ENCODE results near the gene RER1.

RER1 gene

DNA sequence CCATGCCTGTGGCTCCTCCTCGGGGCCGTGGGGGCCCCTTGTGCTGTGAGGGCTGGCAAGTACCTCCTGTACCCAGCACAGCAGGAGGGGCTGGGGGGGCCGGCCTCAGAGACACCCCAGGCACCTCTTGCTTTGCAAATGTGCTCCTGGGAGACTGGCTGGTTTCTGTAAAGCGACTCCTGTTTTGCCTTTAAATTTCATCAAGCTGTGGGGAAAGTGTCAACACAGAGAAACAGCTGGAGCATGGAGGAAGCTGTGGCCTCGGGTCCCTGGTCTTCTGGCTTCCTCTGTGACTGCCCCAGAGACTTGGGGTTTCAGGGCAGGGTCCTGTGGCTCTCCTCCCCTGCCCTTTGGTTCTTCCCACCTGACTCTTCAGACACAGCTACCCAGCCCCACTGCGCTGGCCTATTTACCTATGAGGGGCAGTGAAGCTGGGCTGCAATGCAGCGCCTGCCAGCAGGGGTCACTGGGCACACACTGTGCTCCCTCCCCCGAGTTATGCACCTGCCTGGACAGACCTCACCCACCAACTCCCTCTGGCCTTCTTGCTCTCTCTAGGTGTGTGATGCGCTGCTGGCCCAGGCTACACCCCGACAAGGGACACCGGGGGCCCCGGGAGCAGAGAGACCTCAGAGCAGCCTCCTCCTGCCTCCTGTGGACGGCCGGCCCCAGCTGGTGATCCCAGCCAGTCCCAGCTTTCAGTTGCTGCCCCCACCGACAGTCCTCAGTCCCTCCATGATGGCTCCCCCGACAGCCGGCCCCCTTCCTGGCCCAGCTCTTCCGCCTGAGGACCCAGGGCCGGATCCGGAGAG, 38.3 kb downstream of the RER1 start:
- DNase-seq: peak in 1 of 2 donors; percentile 11

DNA sequence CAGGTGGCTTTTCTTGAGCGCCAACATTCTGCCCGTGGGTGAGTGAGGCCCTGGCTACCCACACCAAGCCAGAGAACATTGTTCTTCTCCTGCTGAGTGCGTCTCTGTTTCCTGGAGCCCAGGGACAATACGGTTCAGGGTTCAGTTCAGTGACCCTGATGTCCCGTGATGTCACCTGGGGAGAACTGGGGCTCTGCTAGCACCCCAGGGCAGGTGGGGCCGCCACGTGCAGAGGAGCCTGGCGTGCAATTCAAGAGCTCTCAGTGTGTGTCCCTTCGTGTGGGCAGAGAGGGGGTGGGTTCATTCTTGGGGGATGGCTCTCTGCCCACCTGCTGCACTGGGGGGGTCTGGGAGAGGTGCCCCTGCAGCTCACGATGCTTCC, 38.9 kb downstream of the RER1 start:
- no peak for DNase-seq

DNA sequence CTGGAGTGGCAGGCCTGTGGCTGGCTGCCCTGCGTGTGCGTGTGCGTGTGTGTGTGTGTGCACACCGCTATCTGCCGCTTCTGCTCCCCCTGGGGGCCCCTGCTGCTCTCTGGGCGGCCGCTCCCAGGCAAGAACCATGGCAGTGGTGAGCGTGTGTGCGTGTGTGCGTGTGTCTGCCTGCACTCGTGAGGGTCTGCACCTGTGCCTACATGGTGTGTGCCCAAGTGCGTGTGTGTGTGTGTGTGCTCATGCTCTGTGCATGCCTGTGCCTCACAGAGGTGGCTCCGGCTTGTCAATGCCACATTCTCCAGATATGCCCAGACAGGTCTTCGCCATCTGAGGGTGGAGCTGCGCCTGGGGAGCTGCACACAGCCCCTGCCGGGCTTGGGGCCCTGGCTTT, 39.5 kb downstream of the RER1 start:
- DNase-seq: no peak

DNA sequence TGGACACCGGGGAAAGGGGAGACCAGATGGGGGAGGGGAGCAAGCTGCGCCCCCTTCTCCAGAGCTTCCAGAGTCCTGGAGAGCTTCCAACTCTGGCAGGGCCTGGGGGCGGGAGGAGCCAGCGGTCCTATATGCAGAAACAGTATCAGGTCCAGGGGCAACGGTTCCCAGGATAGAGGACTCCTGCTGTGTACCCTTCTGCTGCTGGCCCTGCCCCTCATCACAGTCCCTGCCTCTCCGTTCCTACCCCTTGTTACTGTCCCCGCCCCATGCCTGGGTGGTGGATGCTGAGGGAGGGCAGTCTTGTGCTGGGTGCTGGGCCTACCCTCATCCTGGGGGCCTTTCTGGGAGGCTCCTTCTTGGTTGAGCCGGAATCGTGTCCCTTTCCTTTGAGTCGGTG, 39.9 kb downstream of the RER1 start:
- DNase-seq: no peak

DNA sequence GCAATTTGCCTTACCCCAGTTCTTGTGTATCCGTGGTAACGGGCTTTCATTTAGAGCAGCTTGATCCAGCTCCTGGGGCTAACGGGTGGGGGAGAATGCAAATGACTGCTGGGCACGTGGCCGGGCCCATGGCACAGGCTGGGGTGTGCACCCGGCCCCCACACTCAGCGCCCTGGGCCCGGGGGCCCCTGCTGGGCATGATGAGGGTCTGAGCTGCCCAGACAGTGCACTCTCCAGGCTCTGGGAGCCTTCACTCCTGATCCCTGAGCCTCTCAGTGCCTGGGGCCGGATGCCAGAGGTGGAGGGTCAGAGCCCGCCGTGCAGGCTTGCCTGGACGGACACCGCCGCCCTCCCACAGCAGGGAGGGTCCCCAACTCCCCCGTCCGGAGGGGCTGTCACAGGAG, 40.8 kb downstream of the RER1 start:
- DNase-seq: no peak

DNA sequence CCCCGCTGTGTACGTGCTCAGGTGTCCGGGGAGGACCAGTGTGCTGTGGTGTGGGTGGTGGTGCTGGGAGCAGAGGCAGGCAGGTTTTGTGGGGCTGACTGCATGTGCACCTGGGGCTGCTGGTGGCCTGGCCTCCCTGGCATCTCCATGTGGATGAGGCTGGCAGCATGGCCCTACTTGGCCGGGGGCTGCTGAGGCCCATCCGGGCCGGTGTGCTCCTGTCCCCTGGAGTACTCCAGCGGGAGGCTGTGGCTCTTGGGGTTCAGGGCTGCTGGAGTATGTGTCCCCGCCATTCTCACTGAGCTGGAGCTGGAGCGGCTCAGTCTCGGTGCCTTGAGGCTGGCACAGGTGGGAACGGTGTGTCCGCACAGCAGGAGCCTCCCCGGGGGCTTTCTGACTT, 41.6 kb downstream of the RER1 start:
- no peak for DNase-seq

DNA sequence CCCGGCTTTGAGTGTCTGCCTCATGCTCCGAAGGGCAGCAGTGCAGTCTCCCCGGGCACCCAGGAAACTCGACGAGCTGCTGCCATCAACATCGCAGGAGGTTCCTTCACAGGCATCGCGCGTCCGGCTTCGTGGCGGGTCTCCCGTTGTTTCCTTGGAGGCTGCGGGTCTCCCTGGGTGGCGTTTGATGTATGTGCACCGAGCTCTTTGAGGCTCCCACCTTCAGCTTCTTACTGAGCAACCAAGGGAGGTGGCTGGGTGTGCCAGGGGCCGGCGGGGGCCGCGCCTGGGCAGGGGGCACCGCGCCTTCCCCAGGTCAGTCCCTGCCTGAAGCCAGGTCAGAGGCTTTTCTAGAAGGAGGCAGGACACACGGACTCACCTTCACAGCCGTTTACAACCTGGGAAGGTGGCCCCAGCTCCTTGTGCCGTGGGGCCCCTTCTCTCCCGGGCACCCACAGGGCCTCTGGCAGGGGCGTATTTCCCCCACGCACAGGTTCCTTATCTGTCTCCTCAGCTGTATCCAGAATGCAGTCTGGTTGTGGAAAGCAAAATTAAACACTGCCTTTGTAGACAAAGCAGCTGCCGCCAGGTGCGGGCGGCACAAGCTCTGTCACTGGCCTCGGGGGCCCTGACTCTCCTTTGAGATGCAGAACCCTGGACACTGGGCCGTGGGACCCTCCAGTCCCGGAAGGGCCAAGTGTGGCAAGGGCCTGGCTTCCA, 42.5 kb downstream of the RER1 start:
- no peak for DNase-seq

DNA sequence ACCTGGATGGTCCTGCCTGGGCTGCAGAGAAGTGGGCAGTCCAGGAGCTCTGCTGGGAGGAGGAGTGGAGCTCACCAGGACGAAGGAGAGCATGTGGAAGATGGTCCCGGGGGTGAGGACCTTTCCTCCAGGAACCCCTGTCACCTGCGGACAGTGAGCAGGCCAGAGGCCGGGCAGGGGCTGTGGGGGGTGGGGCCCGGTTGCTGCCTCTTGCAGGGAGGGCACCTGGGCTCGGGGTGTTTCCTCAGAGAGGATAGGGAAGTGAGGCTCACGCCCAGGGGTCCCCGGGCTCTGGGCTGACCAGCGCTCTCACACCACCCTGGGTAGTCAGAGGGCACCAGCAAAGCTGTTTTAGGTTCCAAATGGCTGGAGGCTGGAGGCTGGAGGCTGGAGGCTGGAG, 43.5 kb downstream of the RER1 start:
- no peak for DNase-seq

DNA sequence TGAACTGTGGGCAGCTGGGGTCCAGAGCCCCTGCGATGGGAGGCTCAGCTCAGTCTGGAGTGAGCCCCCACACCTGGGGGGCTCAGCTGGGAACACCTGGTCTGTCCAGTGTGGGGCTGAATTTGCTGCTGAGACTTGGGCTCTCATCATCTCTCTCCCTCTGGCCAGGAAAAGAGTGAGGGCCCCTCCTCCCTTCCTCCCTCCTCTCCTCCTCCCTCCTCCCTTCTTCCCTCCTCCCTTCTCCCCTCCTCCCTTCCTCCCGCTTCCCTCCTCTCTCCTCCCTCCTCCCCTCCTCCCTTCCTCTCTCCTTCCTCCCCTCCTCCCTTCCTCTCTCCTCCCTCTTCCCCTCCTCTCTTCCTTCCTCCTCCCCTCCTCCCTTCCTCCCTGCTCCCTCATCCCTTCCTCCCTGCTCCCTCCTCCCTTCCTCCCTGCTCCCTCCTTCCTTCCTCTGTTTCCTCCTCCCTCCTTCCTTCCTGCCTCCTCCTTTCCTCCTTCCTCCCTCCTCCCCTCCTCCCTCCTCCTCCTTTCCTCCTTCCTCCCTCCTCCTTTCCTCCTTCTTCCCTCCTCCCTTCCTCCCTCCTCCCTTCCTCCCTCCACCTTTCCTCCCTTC, 44.2 kb downstream of the RER1 start:
- DNase-seq: no peak

DNA sequence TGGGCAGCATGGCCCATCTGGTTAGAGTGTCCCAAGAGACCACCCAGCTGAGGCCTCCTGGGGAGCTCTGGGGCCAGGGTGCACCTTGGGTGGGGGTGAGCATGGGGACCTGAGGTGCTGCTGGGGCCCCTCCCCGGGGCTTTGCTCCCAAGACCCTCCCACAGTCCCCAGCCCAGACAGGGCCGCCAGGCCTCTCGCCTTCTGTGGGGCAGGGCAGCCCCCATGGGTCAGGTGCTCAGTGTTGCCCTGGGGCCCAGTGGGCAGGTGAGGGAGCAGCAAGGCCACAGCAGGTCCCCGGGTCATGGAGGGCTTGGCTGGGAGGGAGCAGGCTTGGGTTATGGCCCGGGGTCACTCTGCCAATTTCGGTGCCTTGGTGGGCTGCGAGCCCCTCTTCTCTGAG, 45.2 kb downstream of the RER1 start:
- no peak for DNase-seq

DNA sequence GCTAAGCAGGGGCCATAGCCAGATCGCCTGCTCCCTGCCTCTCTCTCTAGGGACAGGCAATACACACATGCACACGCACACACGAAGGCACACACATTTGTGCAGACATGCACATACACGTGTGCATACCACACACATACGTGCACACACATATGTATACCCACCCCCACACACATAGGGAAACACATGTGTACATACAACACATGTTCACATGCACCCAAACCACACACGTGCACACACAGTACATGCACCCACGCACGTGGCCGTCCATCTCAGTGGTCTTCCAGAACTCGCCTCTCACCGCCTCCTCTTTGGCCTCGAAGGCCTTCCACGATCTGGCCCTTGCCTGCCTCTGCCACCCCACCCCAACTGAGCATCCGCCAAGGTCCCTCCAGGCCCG, 46.0 kb downstream of the RER1 start:
- no peak for DNase-seq

DNA sequence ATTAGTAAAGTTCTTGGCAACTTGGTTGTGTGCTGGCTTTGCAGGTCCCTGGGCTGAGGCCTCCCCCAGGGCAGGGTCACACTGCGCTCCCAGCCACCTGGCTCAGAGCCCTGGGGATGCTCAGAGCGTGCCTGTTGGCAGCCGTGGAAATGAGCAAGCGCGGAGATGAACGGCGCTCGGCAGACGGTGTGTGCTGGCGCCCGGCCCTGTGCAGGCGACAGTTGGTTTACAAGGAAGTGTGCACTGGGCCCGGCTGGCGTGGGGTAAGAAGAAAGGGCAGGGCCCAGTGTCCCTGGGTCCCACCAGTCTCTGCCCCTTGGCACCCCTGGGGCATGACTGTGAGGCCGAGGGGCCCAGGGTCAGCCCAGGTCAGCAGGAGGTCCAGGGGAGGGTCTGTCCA, 46.4 kb downstream of the RER1 start:
- DNase-seq: no peak

DNA sequence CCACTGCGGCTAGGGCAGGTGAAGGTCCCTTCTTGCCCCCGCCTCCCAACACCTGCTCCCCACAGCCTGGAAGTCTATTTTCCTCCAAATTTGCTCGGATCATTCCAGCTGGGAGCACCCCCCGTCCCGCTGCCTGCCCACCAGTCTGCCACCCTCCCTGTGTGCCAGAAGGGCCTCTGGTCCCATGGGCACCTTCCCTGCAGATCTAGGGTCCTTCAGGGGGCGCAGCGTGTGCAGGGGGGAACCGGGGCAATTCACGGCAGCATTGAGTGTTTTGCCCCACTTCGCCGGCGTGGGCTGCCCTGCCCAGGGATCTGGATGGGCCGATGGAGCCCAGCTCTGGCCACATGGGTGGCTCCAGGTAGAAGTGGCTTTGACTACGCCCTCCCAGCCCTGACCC, 47.0 kb downstream of the RER1 start:
- no peak for DNase-seq

DNA sequence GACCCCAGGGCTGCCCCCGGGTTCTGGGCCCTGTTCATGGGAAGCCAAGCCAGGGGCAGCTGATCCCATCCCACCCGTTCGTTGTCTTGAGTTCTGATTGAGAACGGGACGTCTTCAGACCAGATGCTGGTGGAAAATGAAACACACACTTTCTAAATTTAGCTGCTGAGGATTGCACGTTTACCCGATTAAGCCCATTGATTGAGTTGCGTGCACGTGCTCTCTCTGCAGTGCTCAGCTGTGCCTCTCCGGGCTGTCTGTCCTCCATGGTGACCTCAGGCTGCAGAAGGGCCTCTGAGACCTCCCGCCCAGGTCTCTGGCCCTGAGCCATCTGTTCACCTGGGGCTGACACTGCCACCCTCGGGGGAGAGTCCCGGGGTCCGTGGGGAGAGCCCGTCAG, 47.7 kb downstream of the RER1 start:
- no peak for DNase-seq

DNA sequence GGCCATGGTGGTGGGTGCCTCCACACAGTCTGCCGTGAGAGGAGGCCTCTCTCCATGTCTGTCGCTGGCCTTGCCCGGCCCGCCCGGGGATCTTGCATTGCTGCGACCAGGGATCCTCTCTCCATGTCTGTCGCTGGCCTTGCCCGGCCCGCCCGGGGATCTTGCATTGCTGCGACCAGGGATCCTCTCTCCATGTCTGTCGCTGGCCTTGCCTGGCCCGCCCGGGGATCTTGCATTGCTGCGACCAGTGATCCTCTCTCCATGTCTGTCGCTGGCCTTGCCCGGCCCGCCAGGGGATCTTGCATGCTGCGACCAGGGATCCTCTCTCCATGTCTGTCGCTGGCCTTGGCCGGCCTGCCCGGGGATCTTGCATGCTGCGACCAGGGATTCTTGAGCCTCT, 48.7 kb downstream of the RER1 start:
- DNase-seq: peak in 1 of 2 donors; percentile 19

DNA sequence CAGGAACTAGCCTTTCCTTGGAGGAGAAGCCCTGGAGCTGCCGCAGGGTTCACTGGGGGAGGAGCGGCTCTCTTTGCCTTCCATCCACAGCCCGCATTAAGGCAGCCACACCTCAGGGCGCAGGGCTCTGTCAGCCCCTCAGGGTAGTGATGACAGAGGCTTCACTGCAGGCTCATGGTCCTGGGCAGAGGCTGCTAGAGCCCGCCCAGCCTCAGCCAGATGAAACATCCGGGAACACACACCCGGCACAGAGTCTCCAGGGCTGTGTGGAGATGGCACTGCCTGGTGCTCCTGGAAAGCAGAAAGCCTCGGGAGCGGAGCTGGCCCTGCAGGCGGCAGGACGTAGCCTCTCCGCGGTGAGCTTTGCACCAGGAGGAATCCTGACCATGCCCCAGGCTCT, 50.1 kb downstream of the RER1 start:
- DNase-seq: no peak

DNA sequence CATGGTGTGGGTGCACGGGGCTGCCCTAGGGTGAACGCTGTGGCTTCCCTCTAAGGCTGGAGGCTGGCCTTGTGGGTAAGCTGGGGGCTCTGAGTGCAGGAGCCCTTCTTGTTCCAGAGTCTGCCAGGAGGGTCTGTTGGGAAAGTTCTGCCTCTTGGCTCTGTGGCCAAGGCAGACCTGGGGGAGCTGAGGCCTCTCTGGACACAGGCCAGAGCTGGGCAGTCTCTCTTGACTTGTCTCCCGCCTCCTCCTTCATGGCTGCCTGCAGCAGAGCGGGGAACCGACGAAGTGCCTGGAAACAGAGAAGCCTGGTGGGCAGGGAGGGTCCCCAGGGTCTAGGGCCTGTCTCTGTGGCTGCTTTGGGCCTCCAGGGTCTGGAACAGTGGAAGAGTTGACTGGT, 51.0 kb downstream of the RER1 start:
- no peak for DNase-seq

DNA sequence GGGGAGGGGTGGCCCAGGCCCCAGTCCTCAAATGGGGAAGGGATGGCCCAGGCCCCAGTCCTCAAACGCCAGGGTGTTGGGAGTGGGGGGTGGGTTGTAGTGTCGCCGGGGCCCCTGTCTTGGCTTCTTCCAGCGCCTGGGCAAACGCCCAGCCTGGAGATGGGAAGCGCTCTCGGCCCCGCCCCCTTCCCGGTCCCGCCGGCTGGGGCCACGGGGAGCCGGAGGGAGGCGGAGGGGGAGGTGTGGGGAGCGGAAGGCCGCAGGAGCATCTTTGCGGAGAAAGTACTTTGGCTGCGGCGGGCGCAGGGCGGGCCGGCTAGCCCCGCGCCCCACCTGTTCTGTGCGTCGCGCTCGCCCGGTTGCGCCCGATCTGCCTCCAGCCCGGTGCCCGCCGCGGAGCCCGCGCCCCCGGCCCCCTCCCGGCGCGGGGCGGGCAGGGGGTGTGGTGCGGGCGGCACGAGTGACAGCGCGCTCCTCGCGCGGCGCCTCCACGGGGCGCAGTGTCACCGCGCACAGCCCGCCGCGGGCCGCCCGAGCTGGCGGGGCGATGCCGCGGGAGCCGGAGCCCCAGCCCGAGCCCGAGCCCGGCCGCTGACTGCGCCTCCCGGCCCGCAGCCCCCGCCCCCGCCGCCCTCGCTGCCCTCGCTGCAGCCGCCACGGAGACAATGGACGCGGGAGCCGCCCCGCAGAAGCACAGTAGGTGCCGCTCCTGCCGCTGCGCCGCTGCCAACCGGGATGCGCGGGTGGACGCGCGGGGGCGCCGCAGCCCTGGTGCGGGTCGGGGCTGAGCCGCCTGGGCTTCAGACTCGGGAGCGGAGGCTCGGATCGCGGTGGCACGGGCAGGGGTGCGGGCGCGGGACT, 51.9 kb downstream of the RER1 start:
- DNase-seq: peak; percentile 13 to 22

DNA sequence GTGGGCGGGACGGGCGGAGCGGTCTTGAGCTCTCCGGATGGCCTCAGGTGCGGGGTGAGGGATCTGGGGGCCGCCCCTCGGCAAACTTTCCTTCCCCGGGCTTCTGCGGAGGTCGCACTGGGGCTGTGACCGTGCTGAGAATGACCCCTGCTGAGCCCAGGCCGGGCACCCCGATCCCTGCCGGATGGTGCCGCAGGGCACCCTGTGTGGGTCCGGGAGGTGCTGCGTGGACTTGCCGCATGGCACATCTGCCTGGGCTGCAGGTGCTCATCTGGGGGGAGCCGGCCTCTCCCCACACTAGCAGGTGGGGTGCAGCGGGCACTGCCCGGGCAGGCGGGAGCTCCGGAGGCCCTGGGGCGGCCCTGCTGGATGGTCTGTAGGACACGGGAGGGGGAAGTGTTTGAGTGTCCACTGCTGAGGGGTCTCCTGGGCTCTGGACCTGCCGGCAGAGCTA, 52.5 kb downstream of the RER1 start:
- DNase-seq: no peak

DNA sequence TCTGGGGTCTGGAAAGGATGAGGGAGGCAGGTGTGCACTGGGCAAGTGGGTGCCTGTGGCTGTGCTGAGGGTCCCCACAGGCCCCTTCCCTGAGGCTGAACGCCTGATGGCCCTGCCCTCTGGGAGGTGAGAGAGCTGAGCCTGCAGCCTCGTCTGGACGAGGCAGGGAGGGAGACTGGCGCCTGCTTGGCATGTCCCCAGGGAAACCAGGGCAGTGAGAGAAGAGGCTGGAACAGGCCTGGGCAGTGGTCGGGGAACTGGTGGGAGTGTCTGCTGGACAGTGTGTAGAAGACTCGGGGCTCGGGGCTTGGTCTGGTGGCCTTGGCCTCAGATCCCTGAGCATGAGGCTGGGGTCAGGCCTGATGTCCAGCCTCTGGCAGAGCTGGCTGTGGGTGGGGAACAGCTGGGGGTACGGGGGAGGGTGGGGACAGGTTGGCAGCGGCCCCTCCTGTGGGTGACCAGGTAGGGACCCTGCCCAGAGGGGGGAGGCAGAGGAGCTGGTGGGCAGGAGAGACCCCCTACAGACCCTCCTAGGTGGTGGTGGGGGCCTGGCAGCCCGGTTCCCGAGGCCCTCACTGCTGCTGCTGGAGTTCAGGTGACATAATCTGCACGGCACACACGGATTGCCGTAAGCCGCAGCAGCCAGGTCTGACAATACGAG, 53.7 kb downstream of the RER1 start:
- no peak for DNase-seq

DNA sequence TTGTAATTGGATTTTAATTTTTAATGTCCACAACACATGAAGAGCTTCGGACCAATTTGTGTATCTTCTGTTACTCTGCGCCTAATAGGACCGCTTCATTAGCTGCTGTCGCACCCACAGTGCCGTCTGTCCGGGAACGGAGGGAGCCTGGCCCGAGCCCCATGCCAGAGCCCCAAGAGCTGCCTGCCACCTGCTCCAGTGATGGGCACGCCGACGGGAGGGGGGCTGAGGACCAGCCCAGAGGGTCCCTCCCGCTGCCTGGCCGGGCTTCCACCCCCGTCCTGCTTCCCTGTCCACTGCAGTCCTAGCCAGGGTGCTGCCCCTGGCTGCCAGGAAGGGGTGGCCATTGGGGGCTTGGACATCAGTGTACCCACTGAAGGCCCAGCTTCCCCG, 54.2 kb downstream of the RER1 start:
- no peak for DNase-seq

DNA sequence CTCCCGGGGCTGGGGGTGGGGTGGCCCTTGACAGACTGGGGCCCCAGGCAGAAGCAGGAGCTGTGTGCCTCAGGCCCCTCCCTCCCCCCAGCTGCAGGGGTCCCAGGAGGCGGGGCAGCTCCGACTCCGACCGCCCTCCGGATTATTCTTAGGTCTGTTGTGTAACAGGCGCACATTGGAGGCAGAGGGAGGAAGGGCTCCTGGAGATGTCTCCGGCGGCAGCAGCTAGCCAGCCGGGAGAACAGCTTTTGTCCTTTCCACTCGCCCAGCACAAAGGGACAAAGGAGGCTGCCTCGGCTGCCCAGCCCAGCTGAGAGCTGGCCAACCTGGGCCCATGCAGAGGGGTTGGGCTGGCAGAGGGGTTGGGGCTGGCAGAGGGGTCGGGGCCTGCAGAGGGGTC, 54.8 kb downstream of the RER1 start:
- DNase-seq: no peak

DNA sequence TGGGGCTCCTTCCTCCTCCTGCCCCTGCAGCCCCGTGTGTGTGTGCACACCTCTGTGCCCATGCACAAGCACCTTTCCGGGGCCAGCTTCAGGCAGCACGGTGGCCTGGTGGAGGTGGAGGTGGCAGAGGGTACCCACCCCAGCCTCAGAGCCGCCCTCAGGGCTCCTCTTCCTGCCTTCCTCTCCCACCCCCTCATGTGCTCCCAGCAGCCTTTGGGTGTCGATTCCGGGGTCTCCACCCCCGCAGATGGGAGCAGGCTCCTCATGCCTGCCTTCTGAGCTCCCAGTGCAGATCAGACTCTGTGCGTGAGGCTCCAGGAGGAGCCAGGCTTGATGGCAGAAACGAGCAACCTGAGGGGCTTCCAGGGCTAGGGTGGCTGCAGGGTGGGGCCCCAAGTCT, 55.2 kb downstream of the RER1 start:
- DNase-seq: no peak

Data from CD4-positive, alpha-beta T cell treated with Interleukin-4 for 1 hour (primary cell).